Measurements from ENCODE around the gene SQSTM1. TPM values are rescaled to one million over a fixed set of nuclear protein-coding genes. Genes with fewer than 3 reads are reported as not detected.

The SQSTM1 gene
- total RNA-seq, 1 experiment from 2014 or later = 78.5 TPM

DNA sequence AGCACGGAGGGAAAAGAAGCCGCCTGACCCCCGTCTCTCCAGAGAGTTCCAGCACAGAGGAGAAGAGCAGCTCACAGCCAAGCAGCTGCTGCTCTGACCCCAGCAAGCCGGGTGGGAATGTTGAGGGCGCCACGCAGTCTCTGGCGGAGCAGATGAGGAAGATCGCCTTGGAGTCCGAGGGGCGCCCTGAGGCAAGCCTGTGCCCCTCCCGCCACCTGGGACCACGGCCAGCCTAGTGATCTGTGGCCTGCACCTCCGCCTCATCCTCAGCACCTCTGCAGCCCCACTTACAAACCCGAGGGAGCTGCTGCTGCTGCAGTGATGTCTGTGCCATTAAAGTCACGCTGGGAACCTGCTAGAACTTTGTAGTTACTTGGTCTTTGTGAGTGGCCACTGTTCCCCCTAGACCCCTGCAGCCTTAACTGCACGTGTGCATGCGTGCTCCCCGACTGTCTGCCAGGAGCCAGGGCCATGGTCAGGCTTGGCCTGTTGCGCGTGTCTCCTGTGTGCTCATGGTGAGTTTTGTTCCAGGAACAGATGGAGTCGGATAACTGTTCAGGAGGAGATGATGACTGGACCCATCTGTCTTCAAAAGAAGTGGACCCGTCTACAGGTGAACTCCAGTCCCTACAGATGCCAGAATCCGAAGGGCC lies 12.5 kb downstream of the SQSTM1 start:
- ChIA-PET CTCF (no interaction called here), POLR2A (interaction anchor here (0.6 kb wide), 1 partner anchor 253 kb away, joined by 4 read pairs; no protein-coding TSS in a partner anchor)
- Mint-ChIP-seq H3K4me3 (no peak overlapping the region), H3K27me3 (ENCODE audit: low read depth) (no peaks in the 10 kb centered on the region; the same call in 1 of the 2 replicates), H3K9me3 (peaks cover 14% of the 10 kb centered on the region), H3K27ac (no peak overlapping the region), H3K36me3 (peaks cover 84% of the 10 kb centered on the region), H3K4me1 (peaks cover 19% of the 10 kb centered on the region)
- ATAC-seq = no peak
- TF ChIP-seq ZNF423 (CRISPR knock-in tag; IDR thresholded peaks at IDR 0.05) = no peak
- TF ChIP-seq SMAD4 (CRISPR knock-in tag; IDR thresholded peaks at IDR 0.05) = no peak
- no peak for TF ChIP-seq NFATC4 (CRISPR knock-in tag; IDR thresholded peaks at IDR 0.05)
- TF ChIP-seq CREM (CRISPR knock-in tag; IDR thresholded peaks at IDR 0.05) = no peak
- TF ChIP-seq, protein P1, sequence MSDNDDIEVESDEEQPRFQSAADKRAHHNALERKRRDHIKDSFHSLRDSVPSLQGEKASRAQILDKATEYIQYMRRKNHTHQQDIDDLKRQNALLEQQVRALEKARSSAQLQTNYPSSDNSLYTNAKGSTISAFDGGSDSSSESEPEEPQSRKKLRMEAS (CRISPR knock-in tag; IDR thresholded peaks at IDR 0.05) = no peak
- TF ChIP-seq ZNF232 (CRISPR knock-in tag; IDR thresholded peaks at IDR 0.05) = no peak
- TF ChIP-seq, protein P2, sequence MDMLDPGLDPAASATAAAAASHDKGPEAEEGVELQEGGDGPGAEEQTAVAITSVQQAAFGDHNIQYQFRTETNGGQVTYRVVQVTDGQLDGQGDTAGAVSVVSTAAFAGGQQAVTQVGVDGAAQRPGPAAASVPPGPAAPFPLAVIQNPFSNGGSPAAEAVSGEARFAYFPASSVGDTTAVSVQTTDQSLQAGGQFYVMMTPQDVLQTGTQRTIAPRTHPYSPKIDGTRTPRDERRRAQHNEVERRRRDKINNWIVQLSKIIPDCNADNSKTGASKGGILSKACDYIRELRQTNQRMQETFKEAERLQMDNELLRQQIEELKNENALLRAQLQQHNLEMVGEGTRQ (CRISPR knock-in tag; IDR thresholded peaks at IDR 0.05) = no peak
- TF ChIP-seq TEAD4 (CRISPR knock-in tag; IDR thresholded peaks at IDR 0.05) = no peak
- TF ChIP-seq ZNF138 (CRISPR knock-in tag; conservative IDR thresholded peaks at IDR 0.05) = no peak
- no peak for TF ChIP-seq NFYB (CRISPR knock-in tag; conservative IDR thresholded peaks at IDR 0.05; ENCODE audit: low read depth)
- no peak for TF ChIP-seq GRHL2 (CRISPR knock-in tag; IDR thresholded peaks at IDR 0.05; ENCODE audit: insufficient replicate concordance, severe bottlenecking)
- no peak for TF ChIP-seq GTF2I (CRISPR knock-in tag; conservative IDR thresholded peaks at IDR 0.05)
- TF ChIP-seq, protein P3, sequence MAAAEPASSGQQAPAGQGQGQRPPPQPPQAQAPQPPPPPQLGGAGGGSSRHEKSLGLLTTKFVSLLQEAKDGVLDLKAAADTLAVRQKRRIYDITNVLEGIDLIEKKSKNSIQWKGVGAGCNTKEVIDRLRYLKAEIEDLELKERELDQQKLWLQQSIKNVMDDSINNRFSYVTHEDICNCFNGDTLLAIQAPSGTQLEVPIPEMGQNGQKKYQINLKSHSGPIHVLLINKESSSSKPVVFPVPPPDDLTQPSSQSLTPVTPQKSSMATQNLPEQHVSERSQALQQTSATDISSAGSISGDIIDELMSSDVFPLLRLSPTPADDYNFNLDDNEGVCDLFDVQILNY (CRISPR knock-in tag; IDR thresholded peaks at IDR 0.05) = no peak
- no peak for TF ChIP-seq SOX15 (CRISPR knock-in tag; IDR thresholded peaks at IDR 0.05)
- TF ChIP-seq TP53 (CRISPR knock-in tag; IDR thresholded peaks at IDR 0.05) = no peak
- TF ChIP-seq, protein P4, sequence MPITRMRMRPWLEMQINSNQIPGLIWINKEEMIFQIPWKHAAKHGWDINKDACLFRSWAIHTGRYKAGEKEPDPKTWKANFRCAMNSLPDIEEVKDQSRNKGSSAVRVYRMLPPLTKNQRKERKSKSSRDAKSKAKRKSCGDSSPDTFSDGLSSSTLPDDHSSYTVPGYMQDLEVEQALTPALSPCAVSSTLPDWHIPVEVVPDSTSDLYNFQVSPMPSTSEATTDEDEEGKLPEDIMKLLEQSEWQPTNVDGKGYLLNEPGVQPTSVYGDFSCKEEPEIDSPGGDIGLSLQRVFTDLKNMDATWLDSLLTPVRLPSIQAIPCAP (CRISPR knock-in tag; IDR thresholded peaks at IDR 0.05) = no peak
- TF ChIP-seq NR1H2 (CRISPR knock-in tag; IDR thresholded peaks at IDR 0.05) = no peak
- DNase-seq (ENCODE audit: low spot score) = no peak

DNA sequence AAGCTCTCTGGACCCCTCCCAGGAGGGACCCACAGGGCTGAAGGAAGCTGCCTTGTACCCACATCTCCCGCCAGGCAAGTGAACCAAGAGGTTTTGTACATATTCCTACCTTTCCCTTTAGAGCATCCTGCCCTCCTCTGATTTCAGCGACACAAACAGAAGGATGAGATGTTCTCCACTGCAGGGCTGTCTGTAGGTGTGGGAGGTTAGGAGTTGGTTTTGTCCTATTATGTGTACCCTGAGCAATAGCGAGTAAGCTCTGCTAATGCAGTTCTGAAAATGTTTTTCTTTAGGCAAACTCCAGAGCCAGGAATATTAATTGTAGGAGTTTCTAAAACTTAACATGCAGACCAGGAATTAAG lies 13.0 kb downstream of the SQSTM1 start:
- Mint-ChIP-seq H3K9me3 (peaks cover 14% of the 10 kb centered on the region), H3K27me3 (ENCODE audit: low read depth) (no peaks in the 10 kb centered on the region; the same call in 1 of the 2 replicates), H3K36me3 (peaks cover 80% of the 10 kb centered on the region), H3K4me1 (peaks cover 14% of the 10 kb centered on the region), H3K4me3 (no peak overlapping the region), H3K27ac (no peak overlapping the region)
- no peak for TF ChIP-seq CREM (CRISPR knock-in tag; IDR thresholded peaks at IDR 0.05)
- TF ChIP-seq ETV6 (CRISPR knock-in tag; IDR thresholded peaks at IDR 0.05) = no peak
- TF ChIP-seq, protein P5, sequence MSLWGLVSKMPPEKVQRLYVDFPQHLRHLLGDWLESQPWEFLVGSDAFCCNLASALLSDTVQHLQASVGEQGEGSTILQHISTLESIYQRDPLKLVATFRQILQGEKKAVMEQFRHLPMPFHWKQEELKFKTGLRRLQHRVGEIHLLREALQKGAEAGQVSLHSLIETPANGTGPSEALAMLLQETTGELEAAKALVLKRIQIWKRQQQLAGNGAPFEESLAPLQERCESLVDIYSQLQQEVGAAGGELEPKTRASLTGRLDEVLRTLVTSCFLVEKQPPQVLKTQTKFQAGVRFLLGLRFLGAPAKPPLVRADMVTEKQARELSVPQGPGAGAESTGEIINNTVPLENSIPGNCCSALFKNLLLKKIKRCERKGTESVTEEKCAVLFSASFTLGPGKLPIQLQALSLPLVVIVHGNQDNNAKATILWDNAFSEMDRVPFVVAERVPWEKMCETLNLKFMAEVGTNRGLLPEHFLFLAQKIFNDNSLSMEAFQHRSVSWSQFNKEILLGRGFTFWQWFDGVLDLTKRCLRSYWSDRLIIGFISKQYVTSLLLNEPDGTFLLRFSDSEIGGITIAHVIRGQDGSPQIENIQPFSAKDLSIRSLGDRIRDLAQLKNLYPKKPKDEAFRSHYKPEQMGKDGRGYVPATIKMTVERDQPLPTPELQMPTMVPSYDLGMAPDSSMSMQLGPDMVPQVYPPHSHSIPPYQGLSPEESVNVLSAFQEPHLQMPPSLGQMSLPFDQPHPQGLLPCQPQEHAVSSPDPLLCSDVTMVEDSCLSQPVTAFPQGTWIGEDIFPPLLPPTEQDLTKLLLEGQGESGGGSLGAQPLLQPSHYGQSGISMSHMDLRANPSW (CRISPR knock-in tag; conservative IDR thresholded peaks at IDR 0.05; ENCODE audit: low read depth) = no peak
- no peak for TF ChIP-seq OVOL2 (CRISPR knock-in tag; IDR thresholded peaks at IDR 0.05; ENCODE audit: borderline replicate concordance)
- TF ChIP-seq, protein P6, sequence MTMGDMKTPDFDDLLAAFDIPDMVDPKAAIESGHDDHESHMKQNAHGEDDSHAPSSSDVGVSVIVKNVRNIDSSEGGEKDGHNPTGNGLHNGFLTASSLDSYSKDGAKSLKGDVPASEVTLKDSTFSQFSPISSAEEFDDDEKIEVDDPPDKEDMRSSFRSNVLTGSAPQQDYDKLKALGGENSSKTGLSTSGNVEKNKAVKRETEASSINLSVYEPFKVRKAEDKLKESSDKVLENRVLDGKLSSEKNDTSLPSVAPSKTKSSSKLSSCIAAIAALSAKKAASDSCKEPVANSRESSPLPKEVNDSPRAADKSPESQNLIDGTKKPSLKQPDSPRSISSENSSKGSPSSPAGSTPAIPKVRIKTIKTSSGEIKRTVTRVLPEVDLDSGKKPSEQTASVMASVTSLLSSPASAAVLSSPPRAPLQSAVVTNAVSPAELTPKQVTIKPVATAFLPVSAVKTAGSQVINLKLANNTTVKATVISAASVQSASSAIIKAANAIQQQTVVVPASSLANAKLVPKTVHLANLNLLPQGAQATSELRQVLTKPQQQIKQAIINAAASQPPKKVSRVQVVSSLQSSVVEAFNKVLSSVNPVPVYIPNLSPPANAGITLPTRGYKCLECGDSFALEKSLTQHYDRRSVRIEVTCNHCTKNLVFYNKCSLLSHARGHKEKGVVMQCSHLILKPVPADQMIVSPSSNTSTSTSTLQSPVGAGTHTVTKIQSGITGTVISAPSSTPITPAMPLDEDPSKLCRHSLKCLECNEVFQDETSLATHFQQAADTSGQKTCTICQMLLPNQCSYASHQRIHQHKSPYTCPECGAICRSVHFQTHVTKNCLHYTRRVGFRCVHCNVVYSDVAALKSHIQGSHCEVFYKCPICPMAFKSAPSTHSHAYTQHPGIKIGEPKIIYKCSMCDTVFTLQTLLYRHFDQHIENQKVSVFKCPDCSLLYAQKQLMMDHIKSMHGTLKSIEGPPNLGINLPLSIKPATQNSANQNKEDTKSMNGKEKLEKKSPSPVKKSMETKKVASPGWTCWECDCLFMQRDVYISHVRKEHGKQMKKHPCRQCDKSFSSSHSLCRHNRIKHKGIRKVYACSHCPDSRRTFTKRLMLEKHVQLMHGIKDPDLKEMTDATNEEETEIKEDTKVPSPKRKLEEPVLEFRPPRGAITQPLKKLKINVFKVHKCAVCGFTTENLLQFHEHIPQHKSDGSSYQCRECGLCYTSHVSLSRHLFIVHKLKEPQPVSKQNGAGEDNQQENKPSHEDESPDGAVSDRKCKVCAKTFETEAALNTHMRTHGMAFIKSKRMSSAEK (CRISPR knock-in tag; IDR thresholded peaks at IDR 0.05; ENCODE audit: borderline replicate concordance) = no peak
- TF ChIP-seq ELF4 (CRISPR knock-in tag; IDR thresholded peaks at IDR 0.05; ENCODE audit: low read depth) = no peak
- TF ChIP-seq NFATC4 (CRISPR knock-in tag; IDR thresholded peaks at IDR 0.05) = no peak
- TF ChIP-seq, protein P7, sequence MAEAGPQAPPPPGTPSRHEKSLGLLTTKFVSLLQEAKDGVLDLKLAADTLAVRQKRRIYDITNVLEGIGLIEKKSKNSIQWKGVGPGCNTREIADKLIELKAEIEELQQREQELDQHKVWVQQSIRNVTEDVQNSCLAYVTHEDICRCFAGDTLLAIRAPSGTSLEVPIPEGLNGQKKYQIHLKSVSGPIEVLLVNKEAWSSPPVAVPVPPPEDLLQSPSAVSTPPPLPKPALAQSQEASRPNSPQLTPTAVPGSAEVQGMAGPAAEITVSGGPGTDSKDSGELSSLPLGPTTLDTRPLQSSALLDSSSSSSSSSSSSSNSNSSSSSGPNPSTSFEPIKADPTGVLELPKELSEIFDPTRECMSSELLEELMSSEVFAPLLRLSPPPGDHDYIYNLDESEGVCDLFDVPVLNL (CRISPR knock-in tag; IDR thresholded peaks at IDR 0.05; ENCODE audit: borderline replicate concordance, low read depth) = no peak
- ChIA-PET POLR2A (no interaction called here), CTCF (no interaction called here)
- DNase-seq (ENCODE audit: low spot score) = no peak
- no peak for ATAC-seq

Measured in WTC11 (cell line).